ENCODE results near the gene MCF2L.

Gene MCF2L

GRCh38 chr13:112987682-112988024 lies 18.6 kb downstream of the MCF2L start:
- no peak for TF ChIP-seq ZFP30 (CRISPR knock-in tag; IDR thresholded peaks at IDR 0.05)
- no peak for TF ChIP-seq OSR1 (CRISPR knock-in tag; IDR thresholded peaks at IDR 0.05)
- no peak for TF ChIP-seq TOX (CRISPR knock-in tag; IDR thresholded peaks at IDR 0.05; ENCODE audit: borderline replicate concordance)
- no peak for TF ChIP-seq ZNF70 (CRISPR knock-in tag; IDR thresholded peaks at IDR 0.05)
- TF ChIP-seq GLIS3 (CRISPR knock-in tag; IDR thresholded peaks at IDR 0.05) = no peak
- TF ChIP-seq ZFP3 (CRISPR knock-in tag; IDR thresholded peaks at IDR 0.05) = no peak
- TF ChIP-seq ZNF565 (CRISPR knock-in tag; conservative IDR thresholded peaks at IDR 0.05; ENCODE audit: low read depth) = no peak
- no peak for TF ChIP-seq SNAI2 (CRISPR knock-in tag; IDR thresholded peaks at IDR 0.05)
- TF ChIP-seq ESRRG (CRISPR knock-in tag; IDR thresholded peaks at IDR 0.05) = no peak
- TF ChIP-seq PATZ1 (CRISPR knock-in tag; IDR thresholded peaks at IDR 0.05; ENCODE audit: borderline replicate concordance) = no peak
- no peak for TF ChIP-seq ISL1 (CRISPR knock-in tag; IDR thresholded peaks at IDR 0.05)
- no peak for TF ChIP-seq RARB (CRISPR knock-in tag; IDR thresholded peaks at IDR 0.05)
- no peak for TF ChIP-seq CREB5 (CRISPR knock-in tag; IDR thresholded peaks at IDR 0.05; ENCODE audit: low read depth)
- ATAC-seq = no peak

GRCh38 chr13:112990783-112991182 lies 21.8 kb downstream of the MCF2L start:
- TF ChIP-seq PPARA (CRISPR knock-in tag; IDR thresholded peaks at IDR 0.05; ENCODE audit: borderline replicate concordance) (no peak), SNAI2 (CRISPR knock-in tag; IDR thresholded peaks at IDR 0.05) (no peak), ZNF565 (CRISPR knock-in tag; conservative IDR thresholded peaks at IDR 0.05; ENCODE audit: low read depth) (no peak), ZFP30 (CRISPR knock-in tag; IDR thresholded peaks at IDR 0.05) (no peak), GLIS3 (CRISPR knock-in tag; IDR thresholded peaks at IDR 0.05) (no peak), CSDC2 (CRISPR knock-in tag; IDR thresholded peaks at IDR 0.05) (no peak)
- ATAC-seq = no peak

- ATAC-seq = no peak
- no peak for TF ChIP-seq ZFP30 (CRISPR knock-in tag; IDR thresholded peaks at IDR 0.05)
- TF ChIP-seq ZNF8 (CRISPR knock-in tag; IDR thresholded peaks at IDR 0.05) = no peak
- no peak for TF ChIP-seq ZFP3 (CRISPR knock-in tag; IDR thresholded peaks at IDR 0.05)
- TF ChIP-seq TSHZ2 (CRISPR knock-in tag; IDR thresholded peaks at IDR 0.05) = no peak
- TF ChIP-seq, protein P1, sequence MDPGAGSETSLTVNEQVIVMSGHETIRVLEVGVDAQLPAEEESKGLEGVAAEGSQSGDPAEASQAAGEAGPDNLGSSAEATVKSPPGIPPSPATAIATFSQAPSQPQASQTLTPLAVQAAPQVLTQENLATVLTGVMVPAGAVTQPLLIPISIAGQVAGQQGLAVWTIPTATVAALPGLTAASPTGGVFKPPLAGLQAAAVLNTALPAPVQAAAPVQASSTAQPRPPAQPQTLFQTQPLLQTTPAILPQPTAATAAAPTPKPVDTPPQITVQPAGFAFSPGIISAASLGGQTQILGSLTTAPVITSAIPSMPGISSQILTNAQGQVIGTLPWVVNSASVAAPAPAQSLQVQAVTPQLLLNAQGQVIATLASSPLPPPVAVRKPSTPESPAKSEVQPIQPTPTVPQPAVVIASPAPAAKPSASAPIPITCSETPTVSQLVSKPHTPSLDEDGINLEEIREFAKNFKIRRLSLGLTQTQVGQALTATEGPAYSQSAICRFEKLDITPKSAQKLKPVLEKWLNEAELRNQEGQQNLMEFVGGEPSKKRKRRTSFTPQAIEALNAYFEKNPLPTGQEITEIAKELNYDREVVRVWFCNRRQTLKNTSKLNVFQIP (CRISPR knock-in tag; IDR thresholded peaks at IDR 0.05; ENCODE audit: borderline replicate concordance, low read depth) = no peak
- no peak for TF ChIP-seq ZNF70 (CRISPR knock-in tag; IDR thresholded peaks at IDR 0.05)
- TF ChIP-seq SNAI2 (CRISPR knock-in tag; IDR thresholded peaks at IDR 0.05) = no peak
- TF ChIP-seq PATZ1 (CRISPR knock-in tag; IDR thresholded peaks at IDR 0.05; ENCODE audit: borderline replicate concordance) = no peak
- no peak for TF ChIP-seq ESRRG (CRISPR knock-in tag; IDR thresholded peaks at IDR 0.05)
- TF ChIP-seq CSDC2 (CRISPR knock-in tag; IDR thresholded peaks at IDR 0.05) = no peak
- no peak for TF ChIP-seq ZC3H10 (CRISPR knock-in tag; IDR thresholded peaks at IDR 0.05)
- TF ChIP-seq TOX (CRISPR knock-in tag; IDR thresholded peaks at IDR 0.05; ENCODE audit: borderline replicate concordance) = no peak
- no peak for TF ChIP-seq CREB5 (CRISPR knock-in tag; IDR thresholded peaks at IDR 0.05; ENCODE audit: low read depth)
- no peak for TF ChIP-seq ISL1 (CRISPR knock-in tag; IDR thresholded peaks at IDR 0.05)
- TF ChIP-seq, protein P2, sequence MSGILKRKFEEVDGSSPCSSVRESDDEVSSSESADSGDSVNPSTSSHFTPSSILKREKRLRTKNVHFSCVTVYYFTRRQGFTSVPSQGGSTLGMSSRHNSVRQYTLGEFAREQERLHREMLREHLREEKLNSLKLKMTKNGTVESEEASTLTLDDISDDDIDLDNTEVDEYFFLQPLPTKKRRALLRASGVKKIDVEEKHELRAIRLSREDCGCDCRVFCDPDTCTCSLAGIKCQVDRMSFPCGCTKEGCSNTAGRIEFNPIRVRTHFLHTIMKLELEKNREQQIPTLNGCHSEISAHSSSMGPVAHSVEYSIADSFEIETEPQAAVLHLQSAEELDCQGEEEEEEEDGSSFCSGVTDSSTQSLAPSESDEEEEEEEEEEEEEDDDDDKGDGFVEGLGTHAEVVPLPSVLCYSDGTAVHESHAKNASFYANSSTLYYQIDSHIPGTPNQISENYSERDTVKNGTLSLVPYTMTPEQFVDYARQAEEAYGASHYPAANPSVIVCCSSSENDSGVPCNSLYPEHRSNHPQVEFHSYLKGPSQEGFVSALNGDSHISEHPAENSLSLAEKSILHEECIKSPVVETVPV (CRISPR knock-in tag; IDR thresholded peaks at IDR 0.05) = no peak
- no peak for TF ChIP-seq TCF4 (CRISPR knock-in tag; IDR thresholded peaks at IDR 0.05; ENCODE audit: borderline replicate concordance)
- no peak for TF ChIP-seq RARB (CRISPR knock-in tag; IDR thresholded peaks at IDR 0.05)
- TF ChIP-seq ARNTL (CRISPR knock-in tag; IDR thresholded peaks at IDR 0.05; ENCODE audit: borderline replicate concordance, low read depth) = no peak
- no peak for TF ChIP-seq ZNF565 (CRISPR knock-in tag; conservative IDR thresholded peaks at IDR 0.05; ENCODE audit: low read depth)
- TF ChIP-seq OSR1 (CRISPR knock-in tag; IDR thresholded peaks at IDR 0.05) = no peak
Observed at GRCh38 chr13:112991609-112992008, 22.6 kb downstream of the MCF2L start.
